GM19099 (cell line): ENCODE results near the gene SPRYD3.
A peak's percentile ranks its signal among the peaks of the same experiment; 100 is the strongest.

ENCODE experiments used
- POLR2A ChIP-seq: IDR thresholded peaks from 3 replicates; pipeline ENCODE4 v1.6.1; 2011; ENCODE audit warnings: low read depth; ENCODE audit not compliant: insufficient read length; ENCODE audit errors: extremely low read depth

SPRYD3 gene

DNA sequence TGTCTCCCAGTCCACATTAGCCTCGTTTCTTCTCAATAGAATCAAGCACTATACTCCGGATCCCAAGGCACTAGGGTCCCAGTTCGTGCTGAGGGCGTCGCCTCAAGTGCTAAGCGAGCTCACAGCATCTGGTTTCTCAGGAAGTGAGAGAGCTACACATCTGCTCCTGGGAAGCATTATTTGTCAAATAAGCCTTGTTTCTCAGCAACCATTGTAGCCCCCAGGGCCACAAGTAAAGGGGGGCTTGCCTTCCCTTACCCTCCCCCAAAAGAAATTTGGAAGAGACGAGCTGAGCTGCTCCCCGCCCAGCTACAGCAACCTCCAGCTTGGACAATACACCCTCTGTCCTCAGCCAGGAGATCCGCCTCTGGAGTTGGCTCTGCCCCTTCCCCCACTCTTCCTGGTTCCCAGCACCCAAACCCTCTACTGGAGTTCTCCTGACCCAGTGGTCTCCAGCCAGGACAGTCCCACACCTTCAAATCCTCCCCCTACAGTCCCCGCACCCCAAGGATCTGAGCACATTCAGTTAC is 35.1 kb downstream of the SPRYD3 start:
- no peak for TF ChIP-seq POLR2A

DNA sequence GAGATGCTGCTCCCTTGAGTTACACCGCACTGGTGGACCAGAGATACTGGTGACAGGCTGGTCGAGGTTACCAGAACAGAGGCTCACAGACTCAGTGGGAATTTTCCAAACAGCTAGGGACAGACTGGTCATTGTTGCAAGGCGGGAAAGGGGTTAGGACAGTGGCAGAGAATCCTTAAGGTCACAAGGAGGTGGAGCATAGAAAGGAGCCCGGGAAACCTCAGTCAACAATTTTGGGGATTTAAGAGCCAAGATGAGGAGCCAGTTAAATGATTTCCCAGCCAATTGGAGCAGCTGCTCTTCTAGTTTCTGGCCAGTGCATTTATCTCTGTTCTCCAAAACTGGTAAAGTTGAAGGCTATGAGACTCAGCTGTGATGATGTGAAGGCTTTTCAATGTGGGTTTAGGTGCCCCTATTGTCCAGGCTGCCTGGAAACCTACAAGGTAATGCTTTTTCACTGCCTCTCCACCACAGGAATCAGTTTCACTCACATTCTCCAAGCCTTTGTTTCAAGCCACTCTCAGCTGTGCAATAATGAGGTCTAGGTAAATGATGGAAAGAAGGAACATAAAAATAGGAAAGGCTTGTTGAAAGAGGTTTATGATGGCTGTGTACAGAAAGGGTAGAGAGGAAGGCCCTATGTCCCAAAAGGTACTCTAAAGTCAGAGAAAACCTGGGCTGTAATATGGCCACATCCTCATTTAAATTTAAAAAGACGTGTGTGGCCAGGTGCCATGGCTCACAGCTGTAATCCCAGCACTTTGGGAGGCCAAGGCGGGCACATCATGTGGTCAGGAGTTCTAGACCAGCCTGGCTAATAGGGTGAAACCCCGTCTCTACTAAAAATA is 36.4 kb downstream of the SPRYD3 start:
- TF ChIP-seq POLR2A, result peak; percentile 20

DNA sequence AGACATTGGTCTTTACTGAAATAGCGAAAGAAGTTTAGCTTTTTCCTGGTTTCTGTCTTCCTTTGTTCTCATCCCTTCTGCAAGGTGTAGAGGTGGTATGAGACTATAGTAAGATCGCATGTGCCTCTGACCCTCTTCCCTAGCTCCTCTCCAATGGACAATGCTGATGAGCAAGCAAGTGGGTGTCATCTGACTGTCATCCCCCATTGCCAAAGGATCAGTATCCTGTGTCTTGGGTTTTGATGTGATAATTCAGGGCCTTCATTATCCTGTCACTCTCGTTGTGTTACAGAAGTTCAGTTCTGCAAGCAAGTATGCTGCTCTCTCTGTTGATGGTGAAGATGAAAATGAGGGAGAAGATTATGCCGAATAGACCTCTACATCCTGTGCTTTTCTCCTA is 39.3 kb downstream of the SPRYD3 start:
- TF ChIP-seq POLR2A, result no peak

DNA sequence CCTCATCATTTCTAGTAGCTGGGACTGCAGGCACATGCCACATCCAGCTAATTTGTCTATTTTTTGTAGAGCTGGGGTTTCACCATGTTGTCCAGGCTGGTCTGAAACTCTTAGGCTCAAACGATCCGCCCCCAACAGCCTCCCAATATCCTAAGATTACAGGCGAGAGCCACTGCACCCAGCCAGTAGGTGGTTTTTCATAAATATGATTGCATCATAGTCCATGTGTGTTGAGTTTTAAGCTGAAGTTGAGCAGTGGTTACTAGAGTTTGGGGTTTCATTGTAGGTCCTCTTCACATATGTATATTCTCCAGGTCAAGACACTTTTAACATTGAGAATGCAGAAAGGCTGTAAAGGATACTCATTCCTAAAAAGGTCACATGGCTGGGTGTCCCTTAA is 42.4 kb downstream of the SPRYD3 start:
- no peak for TF ChIP-seq POLR2A

DNA sequence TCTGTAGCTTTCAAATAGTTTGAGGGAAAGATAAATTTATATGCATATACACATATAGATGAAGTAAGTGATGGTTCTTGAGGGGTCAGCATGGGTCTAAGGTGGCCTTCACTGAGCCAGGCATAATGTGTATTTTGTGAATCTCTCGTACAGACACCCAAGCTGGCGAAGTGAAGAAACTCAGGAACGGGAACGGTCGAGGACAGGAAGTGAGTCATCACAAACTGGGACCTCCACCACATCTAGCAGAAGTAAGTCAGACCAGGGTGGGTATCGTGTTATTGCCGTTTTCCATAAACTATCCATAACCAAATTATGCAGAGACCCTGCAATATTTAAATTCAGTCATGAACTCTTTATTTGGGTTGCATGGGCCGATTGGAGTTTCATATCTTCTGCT is 44.7 kb downstream of the SPRYD3 start:
- TF ChIP-seq POLR2A, result no peak

DNA sequence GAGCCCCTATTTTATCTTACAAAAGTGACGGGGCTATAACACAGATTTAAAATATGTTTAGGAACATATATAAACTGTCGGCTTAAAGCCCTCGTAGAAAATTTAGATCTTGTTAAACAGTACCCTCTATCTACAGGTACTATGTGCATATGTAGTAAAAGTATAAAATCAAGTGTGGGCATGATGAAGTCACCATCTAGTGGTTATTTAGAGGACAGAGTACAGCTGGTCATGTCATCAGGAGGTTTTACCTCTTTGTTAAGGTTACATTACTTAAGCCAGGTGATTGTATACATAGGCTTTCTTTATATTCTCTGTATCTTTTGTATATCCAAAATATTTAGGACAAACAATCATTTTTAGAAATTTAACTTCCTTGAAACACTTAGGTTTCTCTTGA is 47.6 kb downstream of the SPRYD3 start:
- TF ChIP-seq POLR2A, result no peak

DNA sequence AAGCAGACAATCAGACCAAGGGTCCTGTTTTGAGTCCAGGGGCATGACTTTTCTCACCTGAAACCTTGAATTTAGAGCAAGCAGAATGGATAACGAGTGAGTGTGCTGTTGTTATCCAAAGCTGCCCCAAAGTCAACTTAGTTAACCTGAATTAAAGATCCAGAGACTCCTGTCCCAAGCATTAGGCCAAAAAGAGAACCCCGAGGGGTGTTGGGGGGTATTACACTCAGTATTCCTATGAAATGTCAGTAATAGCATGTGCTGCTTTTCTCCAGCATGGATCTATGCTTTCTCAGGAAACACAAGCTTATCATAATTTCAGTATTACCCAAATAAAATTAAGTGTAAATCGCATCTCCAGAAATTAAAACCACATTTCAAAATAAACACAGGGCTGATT is 53.9 kb downstream of the SPRYD3 start:
- no peak for TF ChIP-seq POLR2A

DNA sequence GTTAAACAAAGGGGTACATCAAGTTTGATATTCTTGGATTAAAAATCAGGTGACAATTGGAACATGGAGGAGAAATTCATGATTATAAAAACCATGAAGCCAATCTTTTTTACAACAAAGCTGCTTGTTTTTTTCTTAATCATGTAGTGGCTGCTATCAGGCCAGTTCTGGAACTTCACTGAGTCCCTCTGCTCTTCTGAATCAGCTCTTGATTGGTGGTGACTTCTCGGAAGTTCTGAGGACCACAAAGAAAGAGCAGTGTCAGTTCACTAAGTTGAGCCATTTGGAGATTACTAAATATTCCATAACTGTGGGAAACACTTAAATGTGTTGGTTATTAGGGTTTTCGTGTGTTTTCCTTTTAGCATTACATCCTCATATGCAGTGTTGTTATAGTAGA is 64.5 kb downstream of the SPRYD3 start:
- no peak for TF ChIP-seq POLR2A
